ENCODE results near the gene USP47. TPM values are rescaled to one million over a fixed set of nuclear protein-coding genes. Genes with fewer than 3 reads are reported as not detected.

The USP47 gene
- total and polyA plus RNA-seq, 2 of the 8 experiments (the other 6 are each of a cell fraction or from before 2014, with no cell fraction given): 4.2 to 21.3 TPM

DNA sequence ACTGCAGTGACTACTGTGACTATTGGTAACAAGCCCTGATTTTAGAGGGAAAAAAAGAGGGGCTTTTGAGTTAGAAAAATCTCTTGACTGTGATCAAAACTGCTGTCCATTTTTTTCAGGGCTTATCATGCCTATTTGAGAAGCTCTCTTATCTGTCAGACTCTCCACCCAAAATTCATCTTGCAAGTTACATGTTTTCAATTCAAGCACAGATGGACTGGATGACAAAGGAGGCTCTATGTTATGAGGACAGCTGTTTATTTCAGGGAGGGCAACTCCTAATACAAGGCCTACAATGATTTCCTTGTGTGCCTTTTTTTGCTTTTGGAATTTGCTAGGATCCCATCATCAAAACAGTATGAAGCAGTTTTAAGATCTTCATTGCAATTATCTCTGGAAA is 35.2 kb upstream of the USP47 start:
- FAIRE-seq (no peak), DNase-seq (ENCODE audit: low read depth in 1 of 2, low spot score in 2 of 2) (no peak)
- Histone ChIP-seq H3K18ac (ENCODE audit: extremely low read depth, low read length) (no peak overlapping the region), H3K23ac (ENCODE audit: insufficient read length) (no peak overlapping the region), H2BK20ac (ENCODE audit: low read length) (no peak overlapping the region), H3K23me2 (ENCODE audit: low read depth, low read length) (no peaks in the 10 kb centered on the region), H4K20me1 (replicated peaks in 1 of 2; ENCODE audit: control insufficient read depth in 1 of 2, insufficient read depth in 2 of 2, low read length in 2 of 2) (no peaks in the 10 kb centered on the region), H3K79me2 (ENCODE audit: control insufficient read depth in 1 of 2, insufficient read depth in 2 of 2, low read length in 2 of 2) (no peaks in the 10 kb centered on the region), H4K5ac (ENCODE audit: insufficient read length, low read depth, low read length) (no peak overlapping the region), H2BK5ac (ENCODE audit: low read depth, low read length) (no peak overlapping the region), H3K27ac (ENCODE audit: low read depth, low read length) (no peak overlapping the region), H3K27me3 (replicated peaks in 1 of 4; ENCODE audit: control insufficient read depth in 3 of 4, extremely low read depth in 1 of 4, insufficient read depth in 3 of 4, low read length in 3 of 4) (no peaks in the 10 kb centered on the region), H2BK120ac (replicated peaks; ENCODE audit: low read depth, low read length) (no peak overlapping the region), H3K4me3 (ENCODE audit: extremely low read depth in 1 of 4, insufficient read depth in 2 of 4, low read depth in 3 of 4, low read length in 4 of 4) (no peak overlapping the region), H3K4ac (replicated peaks; ENCODE audit: insufficient read length, low read depth, low read length) (no peak overlapping the region), H2BK12ac (ENCODE audit: low read depth, low read length) (no peak overlapping the region), H3K9ac (replicated peaks in 1 of 4; ENCODE audit: extremely low read depth in 1 of 4, low read depth in 3 of 4, low read length in 3 of 4) (no peak overlapping the region), H3K56ac (replicated peaks; ENCODE audit: insufficient read length, low read depth, low read length) (no peak overlapping the region), H2BK15ac (ENCODE audit: low read length) (no peak overlapping the region), H3K79me1 (ENCODE audit: low read depth, low read length) (no peaks in the 10 kb centered on the region), H3K9me3 (ENCODE audit: insufficient read depth in 2 of 2, low read depth in 1 of 2, low read length in 1 of 2) (no peaks in the 10 kb centered on the region), H4K8ac (ENCODE audit: extremely low read depth, insufficient read depth, low read length) (no peak overlapping the region), H3K14ac (ENCODE audit: insufficient read length) (no peak overlapping the region), H3K4me2 (ENCODE audit: insufficient read depth in 1 of 2, low read depth in 2 of 2, low read length in 2 of 2) (no peak overlapping the region), H2AK5ac (ENCODE audit: low read depth, low read length) (no peak overlapping the region), H2AFZ (ENCODE audit: low read length) (no peak overlapping the region; the same call in 1 of the 2 replicates), H3K4me1 (replicated peaks in 1 of 4; ENCODE audit: control insufficient read depth in 3 of 4, insufficient read depth in 4 of 4, low read length in 3 of 4) (no peaks in the 10 kb centered on the region), H4K91ac (replicated peaks; ENCODE audit: insufficient read length, low read length) (no peak overlapping the region), H3K36me3 (ENCODE audit: control insufficient read depth in 2 of 4, insufficient read depth in 4 of 4, low read length in 3 of 4) (no peaks in the 10 kb centered on the region)
- CTCF ChIA-PET (ENCODE audit: partially characterized antibody): interaction anchor here (0.7 to 2.5 kb wide), 4 partner anchors 8 to 405 kb away, joined by 3 to 21 read pairs (median 5); no protein-coding TSS in a partner anchor
- POLR2A ChIA-PET (ENCODE audit: partially characterized antibody): no interaction called here
- no peak for TF ChIP-seq KDM1A (IDR thresholded peaks at IDR 0.05; ENCODE audit: borderline replicate concordance, low read length)
